Stimulated activated CD4-positive, alpha-beta T cell treated with anti-CD3 and anti-CD28 coated beads, Interleukin-12 subunit alpha, Interleukin-12 subunit beta, amount 100 ng/mL, for 24 hours (primary cell): Measurements from ENCODE around the gene UNC79.
"Not testable (repeated sequence)": the region's sequence is repeated elsewhere in the genome, so short reads cannot be mapped to it uniquely, and the experiment has no call there.

Experiments
- DNase-seq, 2 experiments: peaks; one replicate each; pipeline ENCODE4 v3.0.0-alpha.2; 2020; ENCODE audit warnings: low read depth in 2 of 2

UNC79 gene

GRCh38 chr14:93430315-93431035, at the start of gene UNC79:
UNC79 (plus strand) TSS chr14:93430939; CDS start chr14:93431030, 91 bp downstream.
- no peak for DNase-seq

- no peak for DNase-seq
Measured at GRCh38 chr14:93381644-93382043, 49.1 kb upstream of the UNC79 start.

GRCh38 chr14:93384256-93384655, 46.5 kb upstream of the UNC79 start:
- not testable (repeated sequence) for DNase-seq

GRCh38 chr14:93395231-93395630, 35.5 kb upstream of the UNC79 start:
- no peak for DNase-seq

- DNase-seq, result no peak
Measured at GRCh38 chr14:93396456-93396855, 34.3 kb upstream of the UNC79 start.

- no peak for DNase-seq
Measured at GRCh38 chr14:93398491-93398890, 32.2 kb upstream of the UNC79 start.

GRCh38 chr14:93402951-93403350, 27.8 kb upstream of the UNC79 start:
- no peak for DNase-seq

GRCh38 chr14:93410021-93410420, 20.7 kb upstream of the UNC79 start:
- no peak for DNase-seq

GRCh38 chr14:93410893-93411292, 19.8 kb upstream of the UNC79 start:
- no peak for DNase-seq

GRCh38 chr14:93425136-93425535, 5.6 kb upstream of the UNC79 start:
- not testable (repeated sequence) for DNase-seq

GRCh38 chr14:93426750-93427149, 4.0 kb upstream of the UNC79 start:
- no peak for DNase-seq

GRCh38 chr14:93431036-93431670, 414 bp downstream of the UNC79 start:
- DNase-seq, result no peak

GRCh38 chr14:93454224-93454623, 23.5 kb downstream of the UNC79 start:
- no peak for DNase-seq

GRCh38 chr14:93456356-93456755, 25.6 kb downstream of the UNC79 start:
- DNase-seq, result no peak

- no peak for DNase-seq
Measured at GRCh38 chr14:93458234-93458633, 27.5 kb downstream of the UNC79 start.

- DNase-seq, result no peak
Measured at GRCh38 chr14:93462479-93462878, 31.7 kb downstream of the UNC79 start.

- no peak for DNase-seq
Measured at GRCh38 chr14:93464271-93464670, 33.5 kb downstream of the UNC79 start.

- no peak for DNase-seq
Measured at GRCh38 chr14:93475471-93475870, 44.7 kb downstream of the UNC79 start.

GRCh38 chr14:93476305-93476704, 45.6 kb downstream of the UNC79 start:
- no peak for DNase-seq

- DNase-seq, result not testable (repeated sequence)
Measured at GRCh38 chr14:93479074-93479473, 48.3 kb downstream of the UNC79 start.

GRCh38 chr14:93480867-93481266, 50.1 kb downstream of the UNC79 start:
- no peak for DNase-seq

GRCh38 chr14:93481758-93482157, 51.0 kb downstream of the UNC79 start:
- DNase-seq, result no peak

GRCh38 chr14:93490001-93490400, 59.3 kb downstream of the UNC79 start:
- no peak for DNase-seq
